ENCODE measurements around the gene ARHGAP31.

The ARHGAP31 gene

DNA sequence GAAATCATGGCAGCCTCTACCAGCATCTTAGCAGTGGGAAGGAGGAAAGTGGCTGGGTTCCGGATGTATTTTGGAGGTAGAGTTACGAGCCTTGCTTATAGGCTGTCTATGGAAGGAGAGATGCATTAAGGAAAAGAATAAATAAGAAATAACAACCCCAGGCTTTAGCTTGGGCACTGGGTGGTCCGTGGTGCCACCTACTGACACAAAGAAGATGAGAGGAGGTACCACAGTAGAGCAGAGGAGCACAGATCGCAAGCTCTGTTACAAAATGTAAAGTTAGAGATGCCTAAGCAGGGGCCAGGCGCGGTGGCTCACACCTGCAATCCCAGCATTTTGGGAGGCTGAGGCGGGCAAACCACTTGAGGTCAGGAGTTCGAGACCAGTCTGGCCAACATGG is 94.4 kb downstream of the ARHGAP31 start:
- no peak for DNase-seq (ENCODE audit: low read depth)

DNA sequence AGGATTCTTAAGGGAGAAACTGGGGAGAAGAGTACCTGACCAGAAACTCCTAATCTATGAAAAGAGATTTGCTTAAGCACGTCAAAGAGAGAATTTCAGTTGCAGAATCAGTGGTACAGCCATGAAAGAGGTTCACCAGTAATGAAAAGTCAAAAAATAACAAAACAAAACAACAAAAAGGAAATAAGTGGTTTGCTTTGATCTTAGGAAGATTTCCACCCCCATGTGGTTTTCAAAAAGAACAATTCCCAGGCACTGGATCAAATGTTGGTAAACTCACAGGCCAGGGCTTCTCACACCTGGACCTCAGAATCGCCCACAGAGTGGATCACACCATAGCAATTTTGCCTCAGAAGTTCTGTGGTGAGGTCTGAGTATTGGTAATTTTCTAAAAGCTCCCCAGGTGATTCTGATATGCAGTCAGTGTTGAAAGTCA is 101.8 kb downstream of the ARHGAP31 start:
- no peak for DNase-seq (ENCODE audit: low read depth)

DNA sequence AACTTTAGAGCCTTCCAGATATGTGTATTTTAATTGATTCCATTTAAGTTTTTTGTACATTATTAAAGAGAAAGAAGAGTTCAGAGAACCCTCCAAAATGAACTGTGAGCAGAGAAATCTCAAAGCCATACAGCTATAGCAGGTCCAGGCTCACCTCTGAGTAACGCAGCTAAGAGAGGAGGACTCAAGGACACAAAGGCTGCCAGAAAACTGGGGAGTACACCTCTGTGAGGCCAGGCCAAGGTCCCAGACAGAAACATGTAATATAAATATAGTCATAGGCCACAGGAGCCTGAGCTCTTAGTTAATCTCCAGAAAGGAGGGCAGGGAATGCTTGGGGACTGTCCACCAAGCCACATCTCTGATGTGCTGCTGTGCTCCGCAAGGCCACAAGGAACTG is 102.7 kb downstream of the ARHGAP31 start:
- DNase-seq (ENCODE audit: low read depth), result no peak

DNA sequence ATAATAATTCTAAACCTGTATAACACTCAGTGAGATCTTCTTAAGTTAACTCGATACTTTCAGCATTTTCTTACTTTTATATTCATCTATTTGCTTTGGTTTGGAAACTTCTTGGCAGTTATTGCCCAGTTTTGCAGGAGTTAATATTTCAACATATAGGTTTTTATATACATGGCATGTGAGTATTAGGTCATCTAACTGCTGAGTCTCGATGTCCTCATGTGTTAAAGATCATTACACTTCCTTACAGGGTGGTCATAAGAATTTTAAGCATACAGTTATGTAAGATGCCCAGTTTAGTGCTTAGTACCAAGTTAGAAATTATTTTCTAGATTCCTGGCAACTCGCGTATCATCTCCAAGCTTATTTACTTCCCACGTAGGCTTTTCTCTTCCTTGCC is 106.3 kb downstream of the ARHGAP31 start:
- DNase-seq (ENCODE audit: low read depth), result no peak

DNA sequence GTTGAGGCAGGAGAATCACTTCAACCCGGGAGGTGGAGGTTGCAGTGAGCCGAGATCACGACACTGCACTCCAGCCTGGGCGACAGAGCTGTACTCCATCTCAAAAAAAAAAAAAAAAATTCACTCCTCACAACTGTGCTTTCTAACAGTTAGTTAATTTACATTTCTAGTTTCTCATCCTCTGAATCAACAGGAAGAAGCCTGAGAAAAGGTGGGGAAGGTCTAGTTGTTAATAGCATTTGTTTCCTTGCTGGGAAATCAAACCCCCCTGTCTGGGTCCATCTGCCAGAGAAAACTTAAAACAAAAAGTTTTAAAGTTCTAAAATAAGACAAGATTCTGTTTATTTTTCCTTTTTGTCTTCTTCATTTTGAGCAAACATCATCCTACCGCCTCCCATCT is 106.9 kb downstream of the ARHGAP31 start:
- DNase-seq (ENCODE audit: low read depth), result no peak

DNA sequence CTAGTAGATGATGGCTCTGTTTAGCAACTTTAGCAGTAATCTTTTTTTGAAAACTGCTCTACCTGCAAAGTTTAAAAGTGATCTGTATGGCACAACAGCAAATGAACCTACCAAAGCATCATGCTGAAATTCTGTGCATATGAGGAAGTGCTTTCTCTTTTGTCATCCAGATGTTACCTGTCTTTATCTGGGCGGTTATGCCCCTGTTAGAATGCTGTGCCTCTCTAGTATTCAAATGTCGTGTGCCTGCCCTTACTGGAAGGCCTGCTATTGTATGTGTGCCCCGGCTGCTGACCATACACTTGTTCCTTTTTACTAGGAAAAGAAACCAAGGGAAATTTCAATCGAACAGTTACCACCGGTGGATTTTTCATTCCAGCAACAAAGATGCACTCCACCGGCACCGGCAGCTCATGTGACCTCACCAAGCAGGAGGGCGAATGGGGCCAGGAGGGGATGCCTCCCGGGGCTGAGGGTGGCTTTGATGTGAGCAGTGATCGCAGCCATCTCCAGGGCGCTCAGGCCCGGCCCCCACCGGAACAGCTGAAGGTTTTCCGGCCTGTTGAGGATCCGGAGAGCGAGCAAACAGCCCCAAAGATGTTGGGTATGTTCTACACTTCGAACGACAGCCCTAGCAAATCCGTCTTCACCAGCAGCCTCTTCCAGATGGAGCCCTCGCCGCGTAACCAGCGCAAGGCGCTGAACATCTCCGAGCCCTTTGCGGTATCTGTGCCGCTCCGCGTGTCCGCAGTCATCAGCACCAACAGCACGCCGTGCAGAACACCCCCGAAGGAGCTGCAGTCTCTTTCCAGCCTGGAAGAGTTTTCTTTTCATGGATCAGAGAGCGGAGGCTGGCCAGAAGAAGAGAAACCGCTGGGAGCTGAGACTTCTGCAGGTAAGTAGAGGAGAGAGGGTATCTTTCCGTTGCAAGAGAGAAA is 107.6 kb downstream of the ARHGAP31 start:
- DNase-seq (ENCODE audit: low read depth), result no peak

DNA sequence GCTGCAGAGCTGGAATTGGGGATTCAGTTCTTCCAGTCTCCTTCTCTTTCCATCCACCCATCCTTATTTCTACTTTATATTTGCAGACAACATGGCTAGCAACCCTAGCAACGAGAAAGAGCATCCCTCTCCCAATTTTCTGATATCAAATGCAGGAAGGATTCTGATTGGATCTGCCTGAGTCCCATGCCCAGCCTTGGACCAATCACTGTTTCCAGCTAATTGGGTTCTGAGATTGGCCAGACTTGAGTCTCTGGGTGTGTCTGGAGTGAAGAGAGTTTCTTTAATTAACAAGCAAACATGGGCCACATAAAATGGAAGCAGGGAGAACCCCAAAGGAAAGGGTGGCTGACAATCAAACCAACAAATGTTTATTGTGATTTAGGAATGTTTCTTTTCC is 108.6 kb downstream of the ARHGAP31 start:
- DNase-seq (ENCODE audit: low read depth), result no peak

DNA sequence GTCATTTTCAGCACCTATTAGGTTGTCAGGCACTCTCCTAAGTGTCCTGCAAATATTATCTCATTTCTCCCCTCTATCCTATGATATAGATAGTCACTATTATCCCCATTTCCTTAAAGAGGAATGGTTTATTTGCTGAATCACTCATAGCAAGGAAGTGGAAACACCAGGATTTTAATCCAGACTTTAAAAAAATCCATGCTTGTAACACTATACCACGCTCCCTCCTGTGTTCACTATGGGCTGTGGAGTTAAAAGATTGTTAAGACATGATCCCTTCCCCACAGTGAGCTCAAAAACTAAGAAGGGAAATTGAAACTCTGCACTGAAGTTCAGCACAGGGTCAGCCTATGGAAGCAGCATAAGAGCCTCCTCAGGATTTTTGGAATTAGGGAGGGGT is 109.0 kb downstream of the ARHGAP31 start:
- DNase-seq (ENCODE audit: low read depth), result no peak

DNA sequence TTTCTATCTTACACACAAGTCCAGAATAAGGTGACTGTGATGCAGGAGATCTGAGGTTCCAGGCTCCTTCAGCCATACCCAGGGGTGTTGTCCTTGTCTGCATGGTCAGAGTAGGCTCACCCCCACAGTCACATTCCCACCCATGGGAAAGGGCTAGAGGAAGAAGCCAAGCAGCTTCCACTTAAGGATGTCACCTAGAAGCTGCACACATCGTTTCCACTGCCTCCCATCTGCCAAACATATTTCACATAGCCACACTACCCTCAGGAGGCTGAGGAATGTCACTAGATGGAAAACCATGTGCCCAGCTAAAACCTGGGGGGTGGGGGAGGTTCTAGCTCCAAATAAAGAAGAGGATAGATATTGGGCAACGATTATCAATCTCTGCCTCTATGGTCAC is 111.1 kb downstream of the ARHGAP31 start:
- no peak for DNase-seq (ENCODE audit: low read depth)

DNA sequence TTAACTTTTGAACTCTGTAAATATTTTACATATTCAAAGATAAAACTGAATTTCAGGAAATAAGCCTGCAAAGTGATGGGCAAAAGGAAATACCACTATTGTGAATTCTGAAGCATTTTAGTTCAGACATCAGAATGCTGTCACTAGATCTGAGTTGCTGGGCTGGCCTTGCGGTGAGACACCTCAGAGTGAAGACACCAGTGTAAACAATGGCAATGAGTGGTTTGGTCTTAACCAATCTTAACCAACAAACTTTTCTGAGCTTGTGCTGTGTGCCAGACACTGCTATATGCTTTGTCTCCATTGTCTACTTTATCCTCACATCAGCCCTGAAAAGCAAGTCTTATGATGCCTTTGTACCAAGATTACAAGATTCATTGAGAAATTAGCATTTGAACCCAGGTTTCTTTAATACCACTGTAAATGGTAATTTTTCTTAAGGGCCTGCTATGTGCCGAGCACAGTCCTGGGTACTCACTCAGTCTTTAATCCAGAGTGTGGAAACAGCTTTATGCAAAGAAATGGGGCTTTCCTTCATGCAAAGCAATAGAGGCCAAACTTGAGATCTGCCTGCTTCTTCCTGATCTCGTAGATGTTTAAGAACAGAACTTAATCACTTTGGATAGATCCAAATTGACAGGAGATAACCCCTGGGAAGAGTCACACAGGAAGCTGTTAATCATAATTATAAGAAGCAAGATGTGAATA is 114.2 kb downstream of the ARHGAP31 start:
- DNase-seq (ENCODE audit: low read depth), result no peak

DNA sequence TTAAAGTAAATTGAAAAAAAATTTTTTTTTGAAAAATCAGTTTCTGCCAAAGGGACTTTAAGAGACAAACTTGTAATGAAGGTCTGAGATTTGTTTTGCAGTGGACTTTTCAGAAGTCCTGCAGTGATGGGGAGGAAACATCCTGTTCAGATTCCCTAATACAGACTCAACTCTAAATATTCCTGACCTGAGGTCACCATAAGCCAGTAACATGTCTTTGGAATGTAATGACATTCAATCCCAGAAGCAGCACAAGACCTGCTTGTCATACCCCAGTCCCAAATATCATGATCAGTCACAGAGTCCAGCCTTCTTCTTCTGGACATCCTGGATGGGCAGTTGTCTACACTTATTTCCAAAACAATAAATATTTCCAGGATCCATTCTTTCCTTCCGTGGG is 115.7 kb downstream of the ARHGAP31 start:
- no peak for DNase-seq (ENCODE audit: low read depth)

DNA sequence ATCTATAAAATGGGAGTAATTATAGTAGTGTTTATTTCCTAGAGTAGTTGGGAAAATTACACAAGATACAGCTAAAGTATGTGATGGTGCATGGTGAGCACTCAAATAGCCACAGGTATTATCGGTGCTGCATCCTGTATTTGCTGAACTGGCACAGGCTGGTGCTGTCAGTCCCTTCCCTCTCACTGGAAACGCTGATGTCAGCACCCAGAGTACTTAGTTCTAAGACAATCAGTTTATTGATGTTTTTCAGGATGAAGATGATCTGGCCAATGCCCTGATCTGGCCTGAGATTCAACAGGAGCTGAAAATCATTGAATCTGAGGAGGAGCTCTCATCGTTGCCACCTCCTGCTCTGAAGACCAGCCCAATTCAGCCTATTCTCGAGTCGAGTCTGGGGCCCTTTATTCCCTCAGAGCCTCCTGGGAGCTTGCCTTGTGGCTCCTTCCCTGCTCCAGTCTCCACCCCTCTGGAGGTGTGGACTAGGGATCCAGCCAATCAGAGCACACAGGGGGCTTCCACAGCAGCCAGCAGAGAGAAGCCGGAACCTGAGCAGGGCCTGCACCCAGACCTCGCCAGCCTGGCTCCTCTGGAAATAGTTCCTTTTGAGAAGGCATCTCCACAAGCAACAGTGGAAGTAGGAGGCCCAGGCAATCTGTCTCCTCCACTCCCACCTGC is 119.6 kb downstream of the ARHGAP31 start:
- no peak for DNase-seq (ENCODE audit: low read depth)

DNA sequence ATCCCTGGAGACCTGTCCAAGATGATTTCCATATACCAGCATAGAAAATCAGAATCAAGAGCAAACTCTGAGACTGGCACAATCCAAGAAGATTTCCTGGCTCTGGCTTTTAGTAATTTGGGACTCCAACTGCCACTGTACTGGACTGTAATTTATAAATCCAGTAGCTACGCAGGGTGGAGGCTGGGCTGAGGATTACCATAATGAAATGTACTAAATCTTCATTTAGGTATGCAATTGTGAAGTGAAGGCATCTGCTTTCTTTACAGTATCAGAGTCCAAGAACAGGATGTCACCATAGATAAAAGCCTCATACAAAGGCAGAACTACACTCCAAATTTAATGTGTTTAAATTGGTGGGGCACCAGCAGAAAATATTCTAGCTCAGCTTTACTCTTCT is 122.7 kb downstream of the ARHGAP31 start:
- DNase-seq (ENCODE audit: low read depth), result no peak

DNA sequence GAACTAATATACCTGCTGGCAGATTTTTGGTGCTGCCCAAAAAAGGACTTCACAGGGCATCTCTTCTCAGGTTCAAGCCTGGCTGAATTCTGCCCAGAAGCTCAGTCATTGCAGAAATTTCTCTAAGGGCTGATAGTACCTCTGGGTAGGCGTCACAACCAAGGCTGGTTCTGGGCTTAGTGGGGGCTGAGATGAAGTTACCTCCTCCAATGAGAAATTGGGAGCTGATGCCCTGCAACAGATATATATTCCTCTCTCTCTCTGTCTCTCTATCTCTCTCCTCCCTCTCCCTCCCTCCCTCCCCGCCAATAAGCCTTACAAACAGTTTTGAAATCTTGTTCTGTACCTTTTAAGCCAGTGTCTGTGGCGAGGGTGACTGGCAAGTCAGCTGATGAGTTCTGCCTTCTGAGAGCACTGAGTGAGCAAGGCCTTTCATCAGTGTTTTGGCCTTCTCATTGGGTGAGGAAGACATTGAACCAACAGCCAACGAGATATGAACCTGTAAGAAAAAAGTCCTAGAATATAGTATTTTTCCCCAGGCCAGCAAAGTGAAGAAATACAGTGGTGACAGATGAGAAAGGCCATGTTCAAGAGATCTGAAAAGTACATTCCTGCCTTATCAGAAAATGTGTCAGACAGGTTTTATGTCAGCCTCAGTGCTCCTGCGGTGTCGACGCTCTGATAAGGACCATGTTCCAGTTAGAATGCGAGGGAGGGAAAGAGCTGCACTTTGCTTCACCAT is 123.8 kb downstream of the ARHGAP31 start:
- DNase-seq (ENCODE audit: low read depth), result no peak

DNA sequence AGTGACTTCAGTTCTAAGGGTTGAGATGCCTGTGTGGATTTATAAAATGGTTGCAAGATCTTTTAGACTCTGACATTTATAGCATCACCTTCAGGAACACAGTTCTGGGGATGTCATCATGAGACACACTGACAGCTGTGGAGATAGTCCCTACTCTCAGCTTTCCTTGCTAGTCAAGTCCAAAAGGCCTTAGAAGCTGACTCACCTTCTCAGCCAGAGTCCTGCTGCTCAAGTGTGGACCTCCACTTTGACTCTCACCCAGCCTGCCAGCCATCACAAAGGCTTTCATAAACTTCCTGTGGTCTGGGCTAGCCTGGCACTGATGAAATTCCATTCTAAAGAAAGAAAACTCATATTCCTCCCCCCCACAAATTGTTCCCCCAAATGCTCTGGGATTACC is 124.5 kb downstream of the ARHGAP31 start:
- DNase-seq (ENCODE audit: low read depth), result no peak

DNA sequence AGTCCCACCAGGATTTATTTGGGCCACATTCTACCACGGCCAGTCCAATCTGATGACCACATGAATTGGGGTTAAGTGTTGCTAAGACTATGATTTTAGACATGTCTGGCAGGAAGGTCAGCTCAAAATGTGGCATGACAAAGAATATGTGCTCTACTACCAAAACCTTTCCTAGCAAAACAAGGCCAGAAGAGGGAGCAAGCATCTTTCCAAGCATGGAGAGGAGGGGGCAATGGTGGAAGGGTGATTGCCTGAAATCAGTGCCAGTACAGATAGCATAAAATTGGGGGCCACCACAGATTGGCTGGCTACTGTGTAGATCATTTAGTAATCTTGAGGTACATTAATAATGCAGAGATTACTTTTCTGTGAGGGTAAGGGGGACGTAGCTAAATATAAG is 126.0 kb downstream of the ARHGAP31 start:
- DNase-seq (ENCODE audit: low read depth), result no peak

DNA sequence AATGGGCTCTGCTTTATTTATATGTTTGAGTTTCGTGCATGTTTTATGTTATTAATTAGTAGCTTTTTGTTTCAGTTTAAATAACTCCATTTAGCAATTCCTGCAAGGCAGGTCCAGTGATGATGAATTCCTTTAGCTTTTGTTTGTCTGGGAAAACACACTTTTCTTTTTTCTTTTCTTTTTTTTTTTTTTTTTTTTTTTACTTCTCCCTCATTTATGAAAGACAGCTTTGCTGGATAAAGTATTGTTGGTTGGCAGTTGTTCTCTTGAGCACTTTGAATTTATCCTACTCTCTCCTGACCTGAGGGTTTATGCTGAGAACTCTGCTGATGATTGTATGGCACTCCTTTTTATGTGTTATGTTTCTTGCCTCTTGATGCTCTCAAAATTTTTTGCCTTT is 133.5 kb downstream of the ARHGAP31 start:
- no peak for DNase-seq (ENCODE audit: low read depth)

DNA sequence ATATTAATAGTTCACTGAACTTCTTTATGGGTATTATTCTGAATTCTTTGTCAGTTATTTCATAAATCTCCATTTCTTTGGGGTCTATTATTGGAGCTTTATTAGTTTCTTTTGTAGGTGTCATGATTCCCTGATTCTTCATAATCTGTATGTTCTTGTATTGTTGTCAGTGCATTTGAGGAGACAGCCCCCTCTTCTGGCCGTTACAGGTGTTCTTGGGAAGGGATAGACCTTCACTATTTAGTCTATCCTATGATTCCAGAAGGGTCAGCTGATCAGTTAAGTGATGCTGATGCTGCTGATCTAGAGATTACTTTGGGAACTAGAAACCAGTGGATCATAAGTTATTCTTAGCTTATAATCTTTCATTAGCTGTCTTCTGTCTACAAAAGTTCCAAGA is 134.4 kb downstream of the ARHGAP31 start:
- no peak for DNase-seq (ENCODE audit: low read depth)

DNA sequence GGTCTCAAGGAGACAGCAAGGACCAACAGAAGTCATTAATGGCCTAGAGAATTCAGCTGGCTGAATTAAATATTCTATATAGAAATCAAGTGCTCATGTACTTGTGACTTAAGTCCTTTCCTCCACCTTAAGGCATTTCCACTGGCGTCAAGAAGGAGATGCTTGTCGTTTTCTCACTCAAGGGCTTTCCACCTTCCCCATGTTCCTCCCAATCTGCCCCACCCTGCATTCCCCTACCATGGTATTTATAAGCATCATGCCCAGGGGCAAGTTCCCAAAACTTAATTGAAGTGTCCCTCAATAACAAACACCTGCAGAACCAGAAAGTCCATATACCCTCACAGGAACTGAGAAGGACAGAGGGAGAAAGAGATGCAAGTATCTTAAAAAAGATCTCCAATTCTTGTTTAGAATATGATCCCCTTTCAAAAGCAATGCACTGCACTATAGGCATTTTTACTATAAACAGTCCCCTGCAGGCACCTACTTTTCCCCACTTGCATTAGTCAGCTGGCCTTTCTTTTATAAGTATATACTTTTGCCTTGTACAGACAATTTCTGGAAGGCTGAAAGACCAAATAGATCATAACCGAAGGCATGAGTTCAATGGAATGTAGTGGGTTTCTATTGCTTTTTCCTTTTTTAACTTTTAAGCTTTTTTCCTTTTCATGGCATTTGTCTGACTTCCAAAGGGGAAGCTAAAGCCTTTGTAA is 139.6 kb downstream of the ARHGAP31 start:
- DNase-seq (ENCODE audit: low read depth), result no peak

DNA sequence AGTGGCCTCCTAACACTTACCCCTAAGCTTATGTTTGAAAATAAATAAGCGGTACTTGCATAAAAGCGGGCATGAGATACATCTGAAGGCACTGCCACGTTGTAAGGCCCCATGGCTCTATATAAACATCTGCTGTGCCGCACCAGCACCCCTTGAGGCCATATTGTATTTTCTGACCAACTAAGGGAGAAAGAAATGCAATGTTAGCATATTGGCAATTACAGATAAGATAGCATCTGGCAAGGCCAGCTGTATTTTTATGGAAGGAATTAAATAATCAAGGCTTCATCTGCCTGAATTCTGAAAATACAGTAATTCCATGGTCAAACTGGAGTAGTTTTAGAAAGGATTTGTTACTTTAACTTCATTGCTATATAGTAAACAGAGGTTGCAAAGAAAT is 140.5 kb downstream of the ARHGAP31 start:
- DNase-seq (ENCODE audit: low read depth), result no peak

DNA sequence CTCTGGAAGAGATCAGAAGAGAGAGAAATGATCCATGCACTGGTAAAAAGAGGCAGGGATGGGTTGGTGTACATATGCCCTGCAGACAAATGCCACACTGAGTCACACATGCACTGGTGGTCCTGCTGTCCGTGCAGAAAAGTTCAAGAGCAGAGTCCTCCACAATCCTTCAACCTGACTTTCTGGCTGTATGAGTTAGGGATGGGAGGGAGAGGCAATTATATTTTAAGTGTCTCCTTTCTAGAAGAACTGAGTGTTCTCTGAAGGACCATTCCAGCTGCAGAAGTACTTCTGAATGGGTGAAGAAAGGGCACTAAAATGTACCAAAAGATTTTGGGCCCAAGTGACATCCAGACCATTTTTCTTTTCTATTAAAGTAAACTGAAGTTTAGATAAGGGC is 142.8 kb downstream of the ARHGAP31 start:
- DNase-seq (ENCODE audit: low read depth), result no peak

Measured in fibroblast of the conjunctiva (primary cell).